Breast epithelium (tissue), 4 donors: Measurements from ENCODE around the gene POLR3C. TPM values are rescaled to one million over a fixed set of nuclear protein-coding genes. Genes with fewer than 3 reads are reported as not detected.
A peak's percentile ranks its signal among the peaks of the same experiment; 100 is the strongest.

Experiments used
- DNase-seq, 2 donors: peaks; one replicate each; pipeline ENCODE4 v3.0.0-alpha.2; 2019; ENCODE audit warnings: low spot score in 2 of 2
- H3K27ac ChIP-seq, 2 donors: fragments of 200-600 bp; sonication (generic) in 1 of 2; one replicate each; pipeline ENCODE4 v1.5.1; 2016 to 2019; ENCODE audit warnings: mild to moderate bottlenecking in 1 of 2
- H3K27me3 ChIP-seq, 2 donors: fragments of 200-600 bp; sonication (generic) in 1 of 2; one replicate each; pipeline versions ENCODE4 v1.5.1 to v1.6.0; 2017 to 2019; ENCODE audit warnings: control low read depth in 1 of 2, mild to moderate bottlenecking in 1 of 2
- H3K36me3 ChIP-seq: fragments of 200-600 bp; one replicate; pipeline ENCODE4 v1.5.1; 2019
- H3K4me1 ChIP-seq, 2 donors: fragments of 200-600 bp; sonication (generic); one replicate each; pipeline ENCODE4 v1.5.1; 2016 to 2019; ENCODE audit warnings: control low read depth in 1 of 2
- H3K4me3 ChIP-seq, 3 donors: fragments of 200-600 bp; sonication (generic); 1 replicate in 2 of 3; 2 replicates in 1 of 3; pipeline ENCODE4 v1.5.1; 2016 to 2019; ENCODE audit warnings: mild to moderate bottlenecking in 3 of 3, moderate library complexity in 2 of 3
- H3K9me3 ChIP-seq, 2 donors: fragments of 200-600 bp; sonication (generic) in 1 of 2; one replicate each; pipeline ENCODE4 v1.5.1; 2016 to 2019; ENCODE audit warnings: control low read depth in 1 of 2
- CTCF ChIP-seq, 3 donors: fragments of 450-650 bp; IDR thresholded peaks; one replicate each; pipeline ENCODE4 v1.5.1; 2016 to 2017; ENCODE audit warnings: antibody characterized with exemption in 3 of 3, mild to moderate bottlenecking in 3 of 3, moderate library complexity in 3 of 3
- POLR2A ChIP-seq: fragments of 450-650 bp; IDR thresholded peaks from one replicate; pipeline ENCODE4 v1.6.1; 2016; ENCODE audit warnings: antibody characterized with exemption, mild to moderate bottlenecking, moderate library complexity
- POLR2AphosphoS5 ChIP-seq, 3 donors: sonication (generic); formaldehyde crosslinking; IDR thresholded peaks; one replicate each; pipeline ENCODE4 v1.6.1; 2017; ENCODE audit warnings: antibody characterized with exemption in 3 of 3
- intact Hi-C: fragments of 100-400 bp; cut with DNase I; formaldehyde crosslinking; loops from one replicate; pipeline ENCODE4 v1.15.1; 2023; ENCODE audit warnings: low total_unique reads
- total RNA-seq, 3 donors: library from RNA; depleted of rRNA; stranded (reverse); fragments of >200 nt; gene quantifications; one replicate each; pipeline ENCODE4 v1.1.0, GENCODE V29; 2016

The POLR3C gene
- total RNA-seq, 3 donors from 2014 or later, result 40.5 to 50.3 (median 40.6) TPM

DNA sequence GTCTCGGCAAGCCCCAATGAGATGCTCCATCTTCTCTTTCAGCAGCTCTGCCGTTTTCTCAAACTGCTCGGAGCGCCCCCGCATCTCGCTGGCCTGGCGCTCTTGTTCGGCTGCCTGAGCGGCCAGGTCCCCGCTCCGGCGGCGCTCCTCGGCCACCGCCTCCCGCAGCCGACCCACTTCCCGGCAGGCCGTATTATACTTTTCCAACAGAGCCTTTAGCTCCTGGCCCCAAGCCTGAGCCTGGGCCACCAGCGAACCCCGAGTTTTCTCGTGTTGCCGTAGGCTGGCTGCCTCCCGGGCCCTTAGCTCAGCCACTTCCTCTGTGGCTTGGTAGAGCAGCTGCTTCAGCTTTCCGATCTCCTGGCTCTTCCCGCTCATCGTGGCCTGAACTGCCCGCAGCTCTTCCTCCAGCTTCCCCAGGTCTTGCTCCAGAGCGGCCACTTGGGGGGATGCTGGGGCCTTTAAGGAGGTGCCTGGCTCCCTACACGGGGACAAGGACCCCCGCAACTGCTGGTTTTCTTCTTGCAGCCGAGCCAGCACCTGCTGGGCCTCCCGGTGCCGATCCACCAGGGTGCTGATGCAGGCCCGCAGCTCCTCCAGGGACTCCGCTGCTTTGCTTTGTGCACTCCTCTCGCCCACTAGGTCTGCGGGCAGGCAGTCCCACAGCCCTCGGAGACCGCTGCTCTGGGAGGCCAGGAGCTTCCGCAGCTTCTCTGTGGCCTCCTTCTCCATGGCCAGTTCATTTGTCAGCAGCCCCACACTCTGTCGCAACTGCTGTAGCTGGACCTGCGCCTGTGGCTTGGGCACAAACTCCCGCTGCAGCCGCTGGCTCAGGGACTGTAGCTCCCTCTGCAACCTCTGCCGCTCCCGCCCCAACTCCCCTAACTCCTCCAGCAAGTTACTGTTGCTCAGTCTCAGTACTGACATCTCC lies 48.3 kb downstream of the POLR3C start:
- peak overlapping the region; percentile 79 to 91 for H3K27ac ChIP-seq
- H3K9me3 ChIP-seq, result no peaks in the 10 kb centered on the region
- intact Hi-C loops, result no loop called here
- H3K4me3 ChIP-seq, result peak overlapping the region; percentile 52 to 73 (median 53)
- H3K4me1 ChIP-seq, result peaks cover 0 to 8% of the 10 kb centered on the region in 2 donors
- DNase-seq, result peak in 1 of 2 donors; percentile 62
- no peaks in the 10 kb centered on the region for H3K27me3 ChIP-seq
- TF ChIP-seq POLR2AphosphoS5 (IDR thresholded peaks at IDR 0.05), result peak in 2 of 3 donors; percentile 10 to 21
- TF ChIP-seq POLR2A, result no peak
- no peak for TF ChIP-seq CTCF (IDR thresholded peaks at IDR 0.05)
- H3K36me3 ChIP-seq, result no peaks in the 10 kb centered on the region

- Histone ChIP-seq H3K4me3 (no peak overlapping the region), H3K27ac (no peak overlapping the region), H3K36me3 (no peaks in the 10 kb centered on the region), H3K27me3 (no peaks in the 10 kb centered on the region), H3K9me3 (no peaks in the 10 kb centered on the region), H3K4me1 (peaks cover 0 to 8% of the 10 kb centered on the region in 2 donors)
- no peak for TF ChIP-seq CTCF (IDR thresholded peaks at IDR 0.05)
- TF ChIP-seq POLR2A, result no peak
- no peak for TF ChIP-seq POLR2AphosphoS5 (IDR thresholded peaks at IDR 0.05)
- intact Hi-C loops, result no loop called here
- no peak for DNase-seq
These were observed 50.6 kb downstream of the POLR3C start for GRCh38 chr1:145874646-145875045.

DNA sequence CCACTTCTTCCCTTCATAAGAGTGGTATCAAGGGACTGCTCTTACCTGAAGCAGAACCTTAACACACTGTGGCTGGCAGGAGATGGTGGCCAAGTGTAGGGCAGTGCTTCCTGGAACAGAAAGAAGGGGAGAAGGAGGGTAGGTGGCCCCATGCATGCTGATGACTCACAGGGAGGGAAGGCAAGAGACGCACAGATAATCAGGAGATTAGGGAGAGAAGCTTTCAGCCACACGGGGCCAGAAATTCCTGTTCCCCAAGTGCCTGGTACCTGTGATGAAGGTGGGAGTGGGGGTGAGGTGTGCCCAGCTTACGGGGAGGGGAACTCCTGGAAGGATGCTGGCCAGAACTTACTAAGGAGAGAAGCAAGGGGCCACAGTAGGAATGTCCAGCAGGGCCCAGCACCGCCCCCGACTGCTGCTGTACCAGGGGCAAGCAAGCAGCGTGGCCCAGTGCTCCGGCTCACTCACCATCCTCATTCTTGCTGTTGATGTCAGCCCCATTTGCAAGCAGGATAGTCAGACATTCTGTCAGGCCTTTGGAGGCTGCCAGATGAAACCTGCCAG lies 54.0 kb downstream of the POLR3C start:
- Histone ChIP-seq H3K4me1 (peaks cover 0 to 3% of the 10 kb centered on the region in 2 donors), H3K27me3 (no peaks in the 10 kb centered on the region), H3K36me3 (no peaks in the 10 kb centered on the region), H3K27ac (no peak overlapping the region), H3K4me3 (no peak overlapping the region), H3K9me3 (no peaks in the 10 kb centered on the region)
- intact Hi-C loops, result no loop called here
- TF ChIP-seq POLR2AphosphoS5 (IDR thresholded peaks at IDR 0.05) (no peak), CTCF (IDR thresholded peaks at IDR 0.05) (no peak)
- DNase-seq, result no peak

DNA sequence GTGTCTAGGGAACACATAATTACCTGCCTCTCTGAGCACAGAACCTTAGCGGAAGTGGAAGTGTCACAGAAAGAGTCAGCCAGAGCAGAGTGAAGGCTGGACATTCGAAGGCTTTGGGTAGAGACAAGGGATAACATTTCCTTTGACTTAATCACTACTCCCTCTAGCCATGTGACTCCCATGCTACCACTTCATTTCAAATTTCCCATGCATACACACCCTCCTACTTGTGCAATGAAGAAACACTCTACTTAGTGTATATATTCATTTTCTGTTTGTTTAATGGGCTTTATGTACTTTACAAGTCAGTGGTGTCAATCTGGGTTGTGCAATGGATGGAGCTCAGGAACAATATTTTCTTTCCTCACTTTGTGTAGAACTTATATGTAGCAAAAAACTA lies 54.7 kb downstream of the POLR3C start:
- Histone ChIP-seq H3K27ac (no peak overlapping the region), H3K4me1 (no peaks in the 10 kb centered on the region), H3K9me3 (no peaks in the 10 kb centered on the region), H3K4me3 (no peak overlapping the region), H3K27me3 (no peaks in the 10 kb centered on the region), H3K36me3 (no peaks in the 10 kb centered on the region)
- no peak for DNase-seq
- TF ChIP-seq POLR2A, result no peak
- TF ChIP-seq POLR2AphosphoS5 (IDR thresholded peaks at IDR 0.05), result no peak
- TF ChIP-seq CTCF (IDR thresholded peaks at IDR 0.05), result no peak
- intact Hi-C loops, result no loop called here

DNA sequence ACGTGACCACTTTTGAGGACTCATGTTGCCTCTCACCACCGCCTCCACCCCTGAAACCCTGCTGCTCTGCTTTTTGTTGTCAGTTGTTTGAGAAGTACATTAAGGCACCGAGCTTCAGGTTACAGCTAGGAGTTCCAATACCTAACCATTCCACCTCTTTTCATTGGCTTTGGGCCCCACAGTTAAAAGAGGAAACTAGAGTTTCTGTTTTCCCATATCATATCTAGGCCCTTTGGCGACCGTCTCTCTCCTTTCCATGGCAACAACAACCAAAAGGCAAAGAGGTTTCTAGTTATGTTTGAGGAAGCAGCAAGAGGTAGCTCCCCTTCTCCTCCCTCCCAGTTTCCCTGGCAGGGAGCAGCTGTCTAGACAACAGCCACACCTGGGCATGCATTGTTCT lies 55.8 kb downstream of the POLR3C start:
- no peaks in the 10 kb centered on the region for H3K36me3 ChIP-seq
- H3K27me3 ChIP-seq, result no peaks in the 10 kb centered on the region
- no peaks in the 10 kb centered on the region for H3K4me1 ChIP-seq
- no peak for TF ChIP-seq POLR2AphosphoS5 (IDR thresholded peaks at IDR 0.05)
- TF ChIP-seq POLR2A, result no peak
- TF ChIP-seq CTCF (IDR thresholded peaks at IDR 0.05), result no peak
- no peak overlapping the region for H3K4me3 ChIP-seq
- H3K9me3 ChIP-seq, result no peaks in the 10 kb centered on the region
- intact Hi-C loops, result no loop called here
- no peak for DNase-seq
- H3K27ac ChIP-seq, result peak overlapping the region; percentile 27 to 77
